Colonic mucosa (tissue), 4 donors: Measurements from ENCODE around the gene NUDT14. TPM values are rescaled to one million over a fixed set of nuclear protein-coding genes. Genes with fewer than 3 reads are reported as not detected.

ENCODE experiments used
- DNase-seq: peaks from one replicate; pipeline ENCODE4 v3.0.0-alpha.2; 2020
- H3K27ac ChIP-seq: fragments of 200-600 bp; one replicate; pipeline ENCODE4 v1.8.0; 2021
- H3K27me3 ChIP-seq: fragments of 200-600 bp; one replicate; pipeline ENCODE4 v1.8.0; 2021
- H3K36me3 ChIP-seq: fragments of 200-600 bp; one replicate; pipeline ENCODE4 v1.8.0; 2021
- H3K4me1 ChIP-seq: fragments of 200-600 bp; one replicate; pipeline ENCODE4 v1.8.0; 2021; ENCODE audit warnings: mild to moderate bottlenecking
- H3K4me3 ChIP-seq: fragments of 200-600 bp; one replicate; pipeline ENCODE4 v1.8.0; 2021
- H3K9ac ChIP-seq, 2 donors: one replicate each; pipeline ENCODE4 v1.7.0; 2013; ENCODE audit warnings: control low read depth in 2 of 2, low read depth in 2 of 2, low read length in 2 of 2
- H3K9me3 ChIP-seq: fragments of 200-600 bp; one replicate; pipeline ENCODE4 v1.8.0; 2021
- intact Hi-C: fragments of 100-400 bp; cut with DNase I; formaldehyde crosslinking; loops from one replicate; pipeline ENCODE4 v1.14.1; 2022
- total RNA-seq, 2 donors: library from RNA; stranded (reverse); fragmentation: NEBNext Ultra II Directional in 1 of 2; extraction: Animal tissue kit (Norgen Biotek cat#: 25700) in 1 of 2; gene quantifications; one replicate each; pipeline ENCODE4 v1.2.1, GENCODE V29; 2021
- TF ChIP-seq, protein P1 (sequence below): fragments of 200-600 bp; IDR thresholded peaks from one replicate; pipeline ENCODE4 v1.8.0; 2022; ENCODE audit warnings: antibody characterized with exemption, mild to moderate bottlenecking
- donor health status: healthy.
- donor health status: DM: no; HTN: no; CAD: no.
- donor health status: DM: no; HTN: no; CAD: no.

Gene NUDT14
- total RNA-seq, 2 donors from 2014 or later = 40.8 to 46.0 TPM

DNA sequence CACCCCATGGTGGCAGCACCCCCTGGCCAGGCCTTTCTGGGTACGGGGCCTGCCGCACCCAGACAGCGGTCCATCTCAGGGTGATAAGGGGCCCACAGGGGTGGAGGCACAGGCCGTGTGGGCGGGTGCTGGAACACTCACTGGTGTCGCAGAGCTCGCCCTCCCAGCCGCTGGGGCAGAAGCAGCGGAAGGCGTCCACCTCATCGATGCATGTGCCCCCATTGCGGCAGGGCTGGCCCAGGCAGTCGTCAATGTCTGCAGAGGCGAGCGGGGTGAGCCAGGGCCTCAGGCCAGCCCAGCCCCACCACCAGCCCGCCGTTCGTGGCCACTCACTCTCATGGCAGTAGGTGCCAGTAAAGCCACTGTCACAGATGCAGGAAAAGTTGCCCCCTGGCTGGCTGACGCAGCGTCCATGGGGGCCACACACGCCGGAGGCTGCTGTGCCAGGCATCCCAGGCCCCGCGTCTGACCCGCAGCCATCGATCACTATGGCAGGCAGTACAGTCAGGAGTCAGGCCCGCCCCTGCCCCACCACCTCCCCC, 32.4 kb downstream of the NUDT14 start:
- Histone ChIP-seq H3K9me3 (no peaks in the 10 kb centered on the region), H3K27ac (no peak overlapping the region), H3K27me3 (no peaks in the 10 kb centered on the region), H3K9ac (no peak overlapping the region), H3K36me3 (no peaks in the 10 kb centered on the region), H3K4me3 (no peak overlapping the region), H3K4me1 (no peaks in the 10 kb centered on the region)
- intact Hi-C loops = no loop called here
- TF ChIP-seq, protein P1, sequence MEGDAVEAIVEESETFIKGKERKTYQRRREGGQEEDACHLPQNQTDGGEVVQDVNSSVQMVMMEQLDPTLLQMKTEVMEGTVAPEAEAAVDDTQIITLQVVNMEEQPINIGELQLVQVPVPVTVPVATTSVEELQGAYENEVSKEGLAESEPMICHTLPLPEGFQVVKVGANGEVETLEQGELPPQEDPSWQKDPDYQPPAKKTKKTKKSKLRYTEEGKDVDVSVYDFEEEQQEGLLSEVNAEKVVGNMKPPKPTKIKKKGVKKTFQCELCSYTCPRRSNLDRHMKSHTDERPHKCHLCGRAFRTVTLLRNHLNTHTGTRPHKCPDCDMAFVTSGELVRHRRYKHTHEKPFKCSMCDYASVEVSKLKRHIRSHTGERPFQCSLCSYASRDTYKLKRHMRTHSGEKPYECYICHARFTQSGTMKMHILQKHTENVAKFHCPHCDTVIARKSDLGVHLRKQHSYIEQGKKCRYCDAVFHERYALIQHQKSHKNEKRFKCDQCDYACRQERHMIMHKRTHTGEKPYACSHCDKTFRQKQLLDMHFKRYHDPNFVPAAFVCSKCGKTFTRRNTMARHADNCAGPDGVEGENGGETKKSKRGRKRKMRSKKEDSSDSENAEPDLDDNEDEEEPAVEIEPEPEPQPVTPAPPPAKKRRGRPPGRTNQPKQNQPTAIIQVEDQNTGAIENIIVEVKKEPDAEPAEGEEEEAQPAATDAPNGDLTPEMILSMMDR = no peak
- DNase-seq = no peak

DNA sequence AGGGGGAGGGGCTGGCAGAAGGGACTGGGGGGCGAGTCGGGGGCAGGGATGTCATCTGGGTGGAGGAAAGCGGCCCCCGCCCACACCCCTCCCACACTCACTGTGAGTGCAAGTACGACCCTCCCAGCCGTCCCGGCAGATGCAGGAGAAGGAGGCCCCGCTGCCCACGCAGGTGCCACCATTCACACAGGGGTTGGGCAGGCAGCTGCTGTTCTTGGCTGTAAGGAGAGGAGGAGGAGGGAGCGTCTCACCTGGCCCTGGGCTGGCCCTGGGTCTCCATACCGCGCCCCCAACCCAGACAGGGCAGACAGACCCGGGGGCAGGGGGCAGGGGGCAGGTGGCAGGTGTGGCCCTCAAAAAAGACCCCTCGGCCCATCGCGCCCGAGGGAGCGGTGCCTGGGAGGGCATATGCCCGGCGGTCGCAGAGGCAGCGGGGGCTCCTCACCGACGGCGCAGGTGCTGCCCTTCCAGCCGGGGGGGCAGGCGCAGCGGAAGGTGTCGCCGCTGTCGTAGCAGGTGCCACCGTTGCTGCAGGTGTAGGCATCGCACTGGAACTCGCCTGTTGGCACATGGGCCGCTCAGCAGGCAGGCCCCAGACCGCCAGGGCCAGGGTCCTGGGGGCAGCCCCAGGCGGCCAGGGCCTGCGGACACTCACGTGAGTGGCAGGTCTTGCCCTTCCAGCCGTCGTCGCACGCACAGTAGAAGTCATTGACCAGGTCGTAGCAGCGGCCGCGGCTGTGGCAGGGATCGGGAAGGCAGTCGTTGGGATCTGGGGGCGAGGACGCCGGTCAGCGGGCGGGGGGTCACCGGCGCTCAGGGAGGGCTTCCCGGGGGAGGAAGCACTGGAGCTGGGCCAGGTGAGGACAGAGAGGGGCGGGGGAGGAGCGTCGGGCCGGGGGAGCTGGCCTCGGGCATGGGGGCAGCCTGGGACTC, 33.2 kb downstream of the NUDT14 start:
- no peaks in the 10 kb centered on the region for H3K36me3 ChIP-seq
- no peak for DNase-seq
- no peak overlapping the region for H3K27ac ChIP-seq
- intact Hi-C loops = no loop called here
- H3K9me3 ChIP-seq = no peaks in the 10 kb centered on the region
- no peak overlapping the region for H3K4me3 ChIP-seq
- TF ChIP-seq, protein P1 = no peak
- H3K9ac ChIP-seq = no peak overlapping the region
- H3K27me3 ChIP-seq = no peaks in the 10 kb centered on the region
- H3K4me1 ChIP-seq = no peaks in the 10 kb centered on the region

GRCh38 chr14:105146976-105147635, 34.0 kb downstream of the NUDT14 start:
- no peaks in the 10 kb centered on the region for H3K4me1 ChIP-seq
- TF ChIP-seq, protein P1 = no peak
- no peak overlapping the region for H3K9ac ChIP-seq
- no peaks in the 10 kb centered on the region for H3K27me3 ChIP-seq
- no peak overlapping the region for H3K27ac ChIP-seq
- H3K4me3 ChIP-seq = no peak overlapping the region
- no peaks in the 10 kb centered on the region for H3K9me3 ChIP-seq
- intact Hi-C loops = no loop called here
- no peaks in the 10 kb centered on the region for H3K36me3 ChIP-seq
- no peak for DNase-seq

DNA sequence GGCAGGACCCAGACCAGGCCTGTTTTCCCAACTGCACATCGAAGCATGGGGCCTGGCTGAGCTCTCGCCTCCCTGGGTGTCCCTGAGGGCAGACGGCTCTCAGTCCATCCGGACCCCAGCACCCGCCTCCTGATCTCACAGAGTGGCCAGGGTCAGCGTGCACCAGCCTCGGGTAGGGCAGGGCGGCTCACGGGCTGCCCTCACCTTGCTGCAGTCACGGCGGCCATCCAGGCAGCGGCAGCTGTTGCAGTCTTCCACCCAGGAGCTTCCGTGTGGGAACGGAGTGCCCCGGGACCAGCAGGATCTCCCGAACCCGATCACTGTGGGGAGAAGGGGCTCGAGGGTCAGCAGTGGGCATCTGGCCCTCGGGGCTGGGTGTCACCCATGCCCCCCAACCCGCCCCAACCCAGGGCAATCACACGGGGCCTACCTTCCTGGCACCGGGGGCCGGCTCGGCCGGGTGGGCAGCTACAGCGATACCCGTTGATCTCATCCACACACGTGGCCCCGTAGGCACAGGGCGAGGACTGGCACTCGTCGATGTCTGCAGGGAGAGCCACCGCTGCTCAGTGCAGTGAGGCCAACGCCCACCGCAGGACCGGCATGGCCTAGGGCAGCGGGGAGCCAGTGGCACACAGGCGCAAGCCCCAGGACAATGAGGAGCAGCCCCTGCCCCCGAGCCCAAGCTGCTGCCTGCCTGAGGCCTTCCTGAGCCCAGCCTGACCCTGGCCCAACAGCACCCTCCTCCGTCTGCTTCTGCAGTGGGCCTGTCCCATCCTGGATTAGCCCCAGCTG, 34.7 kb downstream of the NUDT14 start:
- TF ChIP-seq, protein P1 = no peak
- H3K36me3 ChIP-seq = no peaks in the 10 kb centered on the region
- H3K27me3 ChIP-seq = no peaks in the 10 kb centered on the region
- no peaks in the 10 kb centered on the region for H3K4me1 ChIP-seq
- H3K9ac ChIP-seq = no peak overlapping the region
- H3K4me3 ChIP-seq = no peak overlapping the region
- H3K27ac ChIP-seq = no peak overlapping the region
- no peak for DNase-seq
- intact Hi-C loops = no loop called here
- no peaks in the 10 kb centered on the region for H3K9me3 ChIP-seq
